Measurements from ENCODE around the gene BTBD6.

- TF ChIP-seq POLR2AphosphoS5 (IDR thresholded peaks at IDR 0.05; ENCODE audit: low read depth, low read length) (no peak), TAF1 (IDR thresholded peaks at IDR 0.05; ENCODE audit: borderline replicate concordance, insufficient read depth, low read length) (no peak), SIN3A (IDR thresholded peaks at IDR 0.05; ENCODE audit: borderline replicate concordance, insufficient read depth, low read length) (no peak), REST (IDR thresholded peaks at IDR 0.05; ENCODE audit: insufficient read depth in 1 of 2, low read depth in 2 of 2, low read length in 2 of 2) (no peak), FOXP2 (optimal IDR thresholded peaks at IDR 0.05; ENCODE audit: borderline replicate concordance, extremely low read depth, extremely low read length, insufficient read depth) (no peak)
Observed at GRCh38 chr14:105285174-105285573, 36.8 kb downstream of the BTBD6 start.
